Measurements from ENCODE around the gene SHFL. TPM values are rescaled to one million over a fixed set of nuclear protein-coding genes. Genes with fewer than 3 reads are reported as not detected.

SHFL gene
- total RNA-seq = 10 to 100 TPM; 68.9 to 71.2 TPM

GRCh38 chr19:10085641-10086590 is at the start of gene SHFL:
TSS of gene SHFL (plus strand) at chr19:10086317. CDS start at chr19:10086428, 111 bp downstream.

DNA sequence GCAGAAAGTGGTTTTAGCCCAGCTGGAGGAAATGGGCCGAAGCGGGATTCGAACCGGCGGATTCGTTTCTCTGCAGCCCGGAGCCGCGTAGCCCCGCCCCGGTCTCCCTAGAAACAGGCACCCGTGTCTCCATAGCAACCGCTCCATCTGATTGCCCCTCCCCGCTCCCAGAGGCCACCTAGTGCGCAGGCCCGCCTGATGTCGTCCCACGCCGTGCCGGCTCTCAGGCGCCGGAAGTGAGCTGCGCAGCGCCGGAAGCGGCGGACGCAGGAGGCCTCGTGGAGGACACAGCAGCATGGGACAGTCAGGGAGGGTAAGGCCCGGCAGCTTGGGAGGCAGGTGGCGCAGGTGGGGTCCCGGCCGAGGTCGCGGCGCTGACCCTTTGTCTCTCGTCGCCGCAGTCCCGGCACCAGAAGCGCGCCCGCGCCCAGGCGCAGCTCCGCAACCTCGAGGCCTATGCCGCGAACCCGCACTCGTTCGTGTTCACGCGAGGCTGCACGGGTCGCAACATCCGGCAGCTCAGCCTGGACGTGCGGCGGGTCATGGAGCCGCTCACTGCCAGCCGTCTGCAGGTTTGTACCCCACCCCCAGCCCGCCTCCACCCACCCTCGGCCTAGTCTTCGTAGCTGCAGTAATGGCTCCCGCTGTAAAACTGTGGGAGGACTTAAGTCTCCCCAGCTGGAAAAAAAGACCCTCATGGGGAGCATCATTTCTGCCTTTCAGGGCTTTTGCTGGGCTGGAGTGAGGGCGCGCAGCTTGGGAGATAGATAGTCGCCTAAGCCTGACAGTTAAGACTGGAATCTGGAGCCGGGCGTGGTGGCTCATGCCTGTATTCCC is 20.2 kb downstream of the SHFL start, which contains the start of gene PPAN:
TSS of gene PPAN (plus strand) at position 263 of the 837 bp plus-strand sequence. CDS start at position 296, 33 bp downstream.

GRCh38 chr19:10111405-10111811 is 25.3 kb downstream of the SHFL start, which contains the start of gene P2RY11:
TSS of gene P2RY11 (plus strand) at chr19:10111693. CDS start at chr19:10111722, 29 bp downstream.

Small RNA genes lying within 50 kb of the gene (microRNA-seq; reads per million reads assigned to microRNA genes)
- not detected for gene MIR5589 (ENCODE audit: borderline microRNAs expressed, borderline replicate concordance)

Other genes with a start within 250 kb of the SHFL start
- gene OLFM2, start 149.8 kb upstream of the SHFL start, total RNA-seq = 10 to 100 TPM; 20.2 to 23.0 TPM
- gene COL5A3, start 75.8 kb upstream of the SHFL start, total RNA-seq = under 1 TPM in 1 of 2 experiments, not detected in 1; 0.03 TPM
- not detected for gene RDH8, start 72.8 kb upstream of the SHFL start, total RNA-seq
- 1 to 10 TPM; 1.8 to 2.3 TPM for gene ANGPTL6, start 16.4 kb downstream of the SHFL start, total RNA-seq
- gene PPAN, start 20.0 kb downstream of the SHFL start, total RNA-seq = 10 to 100 TPM; 91.9 TPM
- gene P2RY11, start 25.4 kb downstream of the SHFL start, total RNA-seq = 10 to 100 TPM; 38.7 to 40.5 TPM
- gene EIF3G, start 33.6 kb downstream of the SHFL start, total RNA-seq = 100 to 1,000 TPM; 259 to 263 TPM
- 100 to 1,000 TPM; 295 to 301 TPM for gene DNMT1, start 108.6 kb downstream of the SHFL start, total RNA-seq
- 1 to 10 TPM; 5.2 to 5.8 TPM for gene S1PR2, start 145.0 kb downstream of the SHFL start, total RNA-seq
- 10 to 100 TPM; 49.3 to 53.4 TPM for gene MRPL4, start 165.9 kb downstream of the SHFL start, total RNA-seq
- gene ICAM1, start 184.8 kb downstream of the SHFL start, total RNA-seq = 10 to 100 TPM; 13.9 to 15.3 TPM
- 1 to 10 TPM; 3.4 to 3.9 TPM for gene ICAM4, start 200.6 kb downstream of the SHFL start, total RNA-seq
- under 1 TPM; 0.35 to 0.46 TPM for gene ICAM5, start 203.6 kb downstream of the SHFL start, total RNA-seq
- 1 to 10 TPM; 1.4 to 1.6 TPM for gene ZGLP1, start 223.5 kb downstream of the SHFL start, total RNA-seq
- gene FDX2, start 229.7 kb downstream of the SHFL start, total RNA-seq = 1 to 10 TPM; 4.0 to 5.3 TPM
- gene RAVER1, start 247.2 kb downstream of the SHFL start, total RNA-seq = 10 to 100 TPM; 63.4 to 67.4 TPM

Measured in activated naive CD4-positive, alpha-beta T cell treated with anti-CD3 and anti-CD28 coated beads, Interleukin-2, amount 10 ng/mL, durations not matched to agents 5 hours and 36 hours (primary cell).